Fibroblast of lung (primary cell): ENCODE measurements around the gene HK2. TPM values are rescaled to one million over a fixed set of nuclear protein-coding genes. Genes with fewer than 3 reads are reported as not detected.

Experiments
- DNase-seq, 2 donors: peaks; one replicate each; pipeline versions ENCODE4 v3.0.0 to v3.0.0-alpha.2; 2010; ENCODE audit warnings: low read depth in 2 of 2
- H2AFZ ChIP-seq: 2 replicates; pipeline ENCODE4 v1.5.1; 2012; ENCODE audit warnings: low read length, control low read depth, inconsistent platforms
- H3K27ac ChIP-seq: 2 replicates; pipeline ENCODE4 v1.5.1; 2011; ENCODE audit warnings: low read length, control low read depth; ENCODE audit not compliant: insufficient read depth
- H3K27me3 ChIP-seq: 2 replicates; pipeline ENCODE4 v1.5.1; 2011; ENCODE audit warnings: mild to moderate bottlenecking, low read length; ENCODE audit not compliant: control insufficient read depth, insufficient read depth
- H3K36me3 ChIP-seq: 2 replicates; pipeline ENCODE4 v1.5.1; 2011; ENCODE audit warnings: low read length; ENCODE audit not compliant: control insufficient read depth, insufficient read depth
- H3K4me1 ChIP-seq: 2 replicates; pipeline ENCODE4 v1.5.1; 2011; ENCODE audit warnings: low read length; ENCODE audit not compliant: control insufficient read depth, insufficient read depth; ENCODE audit errors: extremely low read depth
- H3K4me2 ChIP-seq: 2 replicates; pipeline ENCODE4 v1.5.1; 2011; ENCODE audit warnings: low read length, control low read depth; ENCODE audit not compliant: insufficient read depth; ENCODE audit errors: extremely low read depth
- H3K4me3 ChIP-seq, 4 experiments: fragments of 200-600 bp in 1 of 4; sonication (generic) in 1 of 4; replicated peaks in 1 of 4; 2 replicates each; pipeline ENCODE4 v1.5.1; 2011 to 2016; ENCODE audit warnings: low read length in 4 of 4, low read depth in 3 of 4, mild to moderate bottlenecking in 3 of 4, control low read depth in 2 of 4, inconsistent platforms in 1 of 4, mixed read lengths in 1 of 4; ENCODE audit not compliant: insufficient read depth in 1 of 4; ENCODE audit errors: control extremely low read depth in 1 of 4
- H3K79me2 ChIP-seq: 2 replicates; pipeline ENCODE4 v1.5.1; 2012; ENCODE audit warnings: mild to moderate bottlenecking, low read length, inconsistent platforms; ENCODE audit not compliant: control insufficient read depth, insufficient read depth
- H3K9ac ChIP-seq: 2 replicates; pipeline ENCODE4 v1.5.1; 2011; ENCODE audit warnings: mild to moderate bottlenecking, low read length, control low read depth; ENCODE audit not compliant: insufficient read depth
- H3K9me3 ChIP-seq: 2 replicates; pipeline ENCODE4 v1.5.1; 2012; ENCODE audit warnings: low read depth, low read length; ENCODE audit not compliant: control insufficient read depth, insufficient read depth
- H4K20me1 ChIP-seq: 2 replicates; pipeline ENCODE4 v1.5.1; 2011; ENCODE audit warnings: low read length; ENCODE audit not compliant: control insufficient read depth, insufficient read depth; ENCODE audit errors: extremely low read depth
- EZH2 ChIP-seq: IDR thresholded peaks from 2 replicates; pipeline ENCODE4 v1.5.1; 2012; ENCODE audit warnings: low read length, control low read depth, mild to moderate bottlenecking; ENCODE audit errors: missing control alignments
- polyA plus RNA-seq, 2 donors: library from polyadenylated mRNA; depleted of rRNA in 1 of 2; stranded (reverse) in 1 of 2; unstranded in 1 of 2; fragments of >200 nt; gene quantifications; 2 replicates each; pipeline ENCODE4 v1.2.1, GENCODE V29; 2011 to 2012; ENCODE audit warnings: missing spikeins in 1 of 2
- total RNA-seq: library from RNA; depleted of rRNA; stranded (reverse); fragments of >200 nt; gene quantifications from 2 replicates; pipeline ENCODE4 v1.2.1, GENCODE V29; 2014

Gene HK2
- total and polyA plus RNA-seq, 2 donors (not counting 1 experiment from before 2014, with no cell fraction given), result 15.7 to 19.3 TPM

DNA sequence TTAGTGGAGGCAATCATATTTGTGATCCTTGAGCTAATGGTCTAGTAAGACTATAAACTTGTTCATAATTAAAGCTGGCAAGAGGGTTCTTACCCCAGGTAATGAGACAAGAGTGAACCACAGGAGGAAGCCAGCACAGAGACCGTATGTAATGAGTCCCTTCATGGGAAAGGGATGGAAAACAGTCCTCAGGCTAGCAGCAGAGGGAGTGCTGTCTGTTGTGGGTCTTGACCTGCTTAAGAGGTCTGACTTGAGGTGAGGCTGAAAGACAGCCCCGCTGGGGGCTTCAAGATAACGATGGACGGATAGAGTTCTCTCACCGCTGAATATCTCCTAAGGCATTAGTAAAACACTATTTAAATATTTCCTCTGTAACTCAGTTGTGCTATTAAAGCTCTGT is 108.3 kb downstream of the HK2 start:
- no peak for DNase-seq
- Histone ChIP-seq H4K20me1 (no peaks in the 10 kb centered on the region), H3K4me2 (no peak overlapping the region), H3K4me3 (no peak overlapping the region), H3K4me1 (peaks cover 2% of the 10 kb centered on the region), H3K79me2 (no peaks in the 10 kb centered on the region), H3K27ac (no peak overlapping the region), H2AFZ (no peak overlapping the region), H3K27me3 (no peaks in the 10 kb centered on the region), H3K36me3 (no peaks in the 10 kb centered on the region), H3K9ac (no peak overlapping the region), H3K9me3 (no peaks in the 10 kb centered on the region)
- no peak for TF ChIP-seq EZH2

Other genes with a start within 250 kb of the HK2 start
- not detected in 2 replicates for gene M1AP, start 185.8 kb upstream of the HK2 start, total RNA-seq
- gene M1AP, start 185.8 kb upstream of the HK2 start, polyA plus RNA-seq, result 0.07 TPM in 1 of 2 replicates, not detected in the other
- gene SEMA4F, start 179.9 kb upstream of the HK2 start, total RNA-seq, result 5.1 and 9.4 TPM in 2 replicates
- 5.9 and 7.3 TPM in 2 replicates for gene SEMA4F, start 179.9 kb upstream of the HK2 start, polyA plus RNA-seq
- gene POLE4, start 124.5 kb downstream of the HK2 start, total RNA-seq, result 26.3 and 26.7 TPM in 2 replicates
- 28.9 and 35.5 TPM in 2 replicates for gene POLE4, start 124.5 kb downstream of the HK2 start, polyA plus RNA-seq